GM12865 (cell line): ENCODE measurements around the gene ELP4.

ENCODE experiments used
- DNase-seq: peaks from one replicate; pipeline ENCODE4 v3.0.0; 2010; ENCODE audit warnings: low read depth
- H3K4me3 ChIP-seq: 2 replicates; pipeline ENCODE4 v1.5.1; 2011; ENCODE audit warnings: mild to moderate bottlenecking, low read depth, low read length, control low read depth
- TF ChIP-seq, protein P1 (sequence below): IDR thresholded peaks from 2 replicates; pipeline ENCODE4 v1.5.1; 2011; ENCODE audit warnings: low read length, control low read depth, low read depth, inconsistent platforms; ENCODE audit not compliant: insufficient read depth; ENCODE audit errors: missing control alignments

Gene ELP4

DNA sequence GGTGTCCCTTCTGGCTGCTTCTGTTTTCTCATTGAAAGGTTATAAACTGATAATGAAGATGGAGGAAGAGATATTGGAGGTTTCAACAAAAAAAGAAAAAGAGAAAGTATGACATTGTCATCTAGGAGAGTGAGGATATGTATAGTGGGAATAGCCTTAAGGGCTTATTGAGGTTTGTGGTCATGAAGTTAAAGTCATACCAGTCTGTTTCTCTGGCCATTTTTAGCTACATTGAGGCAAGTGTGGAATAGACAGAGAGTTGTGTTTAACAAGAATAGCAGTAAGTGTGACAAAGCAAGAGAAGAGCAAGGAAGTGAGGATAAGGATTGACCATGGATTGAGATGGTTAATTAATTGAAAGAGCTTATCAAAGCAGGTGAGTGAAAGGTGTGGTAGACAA is 110.4 kb downstream of the ELP4 start:
- TF ChIP-seq, protein P1, sequence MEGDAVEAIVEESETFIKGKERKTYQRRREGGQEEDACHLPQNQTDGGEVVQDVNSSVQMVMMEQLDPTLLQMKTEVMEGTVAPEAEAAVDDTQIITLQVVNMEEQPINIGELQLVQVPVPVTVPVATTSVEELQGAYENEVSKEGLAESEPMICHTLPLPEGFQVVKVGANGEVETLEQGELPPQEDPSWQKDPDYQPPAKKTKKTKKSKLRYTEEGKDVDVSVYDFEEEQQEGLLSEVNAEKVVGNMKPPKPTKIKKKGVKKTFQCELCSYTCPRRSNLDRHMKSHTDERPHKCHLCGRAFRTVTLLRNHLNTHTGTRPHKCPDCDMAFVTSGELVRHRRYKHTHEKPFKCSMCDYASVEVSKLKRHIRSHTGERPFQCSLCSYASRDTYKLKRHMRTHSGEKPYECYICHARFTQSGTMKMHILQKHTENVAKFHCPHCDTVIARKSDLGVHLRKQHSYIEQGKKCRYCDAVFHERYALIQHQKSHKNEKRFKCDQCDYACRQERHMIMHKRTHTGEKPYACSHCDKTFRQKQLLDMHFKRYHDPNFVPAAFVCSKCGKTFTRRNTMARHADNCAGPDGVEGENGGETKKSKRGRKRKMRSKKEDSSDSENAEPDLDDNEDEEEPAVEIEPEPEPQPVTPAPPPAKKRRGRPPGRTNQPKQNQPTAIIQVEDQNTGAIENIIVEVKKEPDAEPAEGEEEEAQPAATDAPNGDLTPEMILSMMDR, result no peak
- peak; percentile 10 for DNase-seq
- no peak overlapping the region for H3K4me3 ChIP-seq

DNA sequence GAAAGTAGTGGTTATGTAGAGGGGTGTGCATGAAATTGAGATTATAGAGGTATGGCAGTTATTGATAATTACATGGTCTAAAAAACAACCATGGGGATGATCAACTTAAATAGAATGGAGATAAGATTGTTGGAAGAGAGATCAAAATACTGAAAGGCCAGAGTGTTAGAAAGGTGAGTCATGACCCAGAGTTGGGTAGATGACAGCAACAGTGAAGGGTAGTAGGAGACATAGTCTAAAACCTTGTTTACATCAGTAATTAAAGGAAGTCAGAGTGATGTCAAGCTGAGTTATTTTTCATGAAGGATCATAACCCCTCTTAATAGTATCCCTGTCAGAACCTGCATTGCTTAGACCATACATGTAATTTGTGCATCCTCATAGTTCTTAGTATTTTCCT is 110.9 kb downstream of the ELP4 start:
- DNase-seq, result no peak
- H3K4me3 ChIP-seq, result no peak overlapping the region
- TF ChIP-seq, protein P1, result no peak

DNA sequence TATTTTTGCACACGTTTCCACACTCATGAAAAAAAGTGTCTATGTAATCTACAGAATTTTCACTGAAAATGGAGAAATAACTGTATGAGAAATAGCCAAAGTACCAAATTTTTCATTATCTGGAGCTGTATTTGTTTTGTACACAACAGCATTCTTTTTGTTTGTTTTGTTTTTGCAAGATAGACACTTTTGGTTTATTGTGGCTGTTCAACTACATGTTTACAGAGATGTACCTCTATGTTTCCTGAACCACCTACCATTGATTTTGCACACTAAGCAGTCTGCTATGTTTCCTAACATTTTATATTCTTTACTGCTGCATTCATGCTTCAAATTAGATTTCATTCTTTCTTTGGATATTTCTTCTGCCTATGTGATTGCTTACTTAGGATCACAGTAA is 116.3 kb downstream of the ELP4 start:
- H3K4me3 ChIP-seq, result no peak overlapping the region
- TF ChIP-seq, protein P1, result no peak
- no peak for DNase-seq

DNA sequence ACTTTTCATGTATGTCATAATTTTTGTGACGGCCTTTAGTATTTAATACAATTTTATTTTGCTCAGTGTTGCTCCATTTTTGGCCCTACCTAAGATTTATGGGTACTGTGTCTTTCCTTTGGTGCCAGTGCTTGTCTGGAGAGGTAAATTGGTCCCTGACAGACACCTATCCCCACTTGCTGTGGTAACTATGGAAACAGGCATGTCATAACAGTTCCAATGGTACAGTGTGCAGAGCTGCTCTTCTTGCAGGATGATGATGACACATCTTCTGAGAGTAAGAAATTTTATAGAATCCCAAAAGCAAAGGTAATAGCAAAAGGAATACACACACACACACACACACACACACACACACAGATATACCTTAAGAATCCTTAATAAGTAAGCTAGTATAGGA is 118.5 kb downstream of the ELP4 start:
- no peak overlapping the region for H3K4me3 ChIP-seq
- TF ChIP-seq, protein P1, result no peak
- DNase-seq, result no peak

DNA sequence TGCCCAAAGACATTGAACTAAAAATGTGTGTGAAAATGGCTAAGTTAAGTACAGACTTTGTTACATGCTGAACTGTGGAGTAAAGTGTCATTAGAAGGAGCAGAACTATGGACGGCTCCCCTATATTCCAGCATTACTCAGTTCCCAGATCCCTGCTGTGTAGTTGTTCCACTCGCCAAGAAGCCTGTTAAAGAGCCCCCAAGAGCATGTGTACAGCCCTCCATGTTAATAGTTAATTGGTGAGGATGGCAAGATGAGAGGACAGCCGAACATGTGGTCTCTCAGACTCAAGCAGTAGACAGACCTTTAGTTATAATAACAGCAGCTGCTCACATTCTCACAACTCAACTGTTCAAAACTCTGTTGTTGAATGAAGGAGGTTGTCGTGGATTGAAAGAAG is 127.4 kb downstream of the ELP4 start:
- H3K4me3 ChIP-seq, result no peak overlapping the region
- TF ChIP-seq, protein P1, result no peak
- DNase-seq, result no peak

DNA sequence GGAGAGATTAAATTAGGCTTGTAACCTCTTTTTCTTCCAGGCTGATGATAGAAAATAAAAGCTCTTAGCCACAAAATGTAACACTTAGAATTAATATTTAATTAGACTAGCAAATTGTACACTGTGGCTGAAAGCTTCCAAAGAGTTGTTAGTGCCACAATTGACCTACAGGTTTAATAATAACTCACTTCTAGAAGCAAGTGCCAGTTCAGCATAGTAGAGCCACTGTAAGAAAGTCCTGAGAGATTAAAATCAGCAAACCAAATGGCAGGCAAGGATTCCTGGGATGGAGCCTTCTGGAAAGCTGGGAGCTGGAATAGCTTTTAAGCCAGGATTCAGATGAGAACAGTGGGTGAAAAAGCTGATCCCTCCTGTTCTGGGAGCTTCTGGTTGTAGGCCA is 131.0 kb downstream of the ELP4 start:
- H3K4me3 ChIP-seq, result no peak overlapping the region
- TF ChIP-seq, protein P1, result no peak
- DNase-seq, result no peak

DNA sequence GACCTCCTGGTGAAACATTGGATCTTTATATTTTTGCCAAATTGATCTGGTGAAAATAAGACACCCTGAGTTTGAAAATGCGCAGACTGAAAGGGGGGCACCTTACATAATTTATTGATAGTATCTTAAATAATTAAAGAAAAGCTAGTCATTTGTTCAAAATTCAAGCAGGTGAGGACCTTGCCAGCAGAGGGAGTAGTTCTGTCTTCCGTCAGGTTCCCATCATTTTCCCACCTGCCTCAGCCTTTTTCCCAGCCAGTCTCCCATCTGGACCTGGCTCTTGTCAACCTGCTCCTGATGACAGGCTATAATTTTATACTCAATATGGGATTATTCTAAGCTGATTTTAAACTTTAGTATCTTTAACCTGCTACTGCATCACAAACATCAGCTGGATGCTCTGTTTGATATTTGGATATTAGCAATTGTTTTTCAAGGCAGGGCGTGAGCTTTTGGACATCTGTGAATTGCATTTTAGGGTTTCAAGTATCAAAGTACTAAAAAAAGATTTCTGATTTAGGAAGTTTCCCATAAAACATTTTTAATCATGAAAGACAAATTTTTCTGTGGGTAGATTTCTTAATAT is 132.0 kb downstream of the ELP4 start:
- H3K4me3 ChIP-seq, result no peak overlapping the region
- peak; percentile 25 for DNase-seq
- TF ChIP-seq, protein P1, result peak; percentile 48
